Neural progenitor cell (in vitro differentiated cells): ENCODE results near the gene KRTAP5-5.
"Not testable (repeated sequence)": the region's sequence is repeated elsewhere in the genome, so short reads cannot be mapped to it uniquely, and the experiment has no call there.

Experiments used
- CTCF ChIP-seq: fragments of 200-600 bp; sonication (generic); IDR thresholded peaks from 2 replicates; pipeline ENCODE4 v1.5.1; 2017; ENCODE audit warnings: antibody characterized with exemption, mild to moderate bottlenecking
- EZH2 ChIP-seq: fragments of 200-600 bp; sonication (generic); IDR thresholded peaks from 2 replicates; pipeline ENCODE4 v1.6.1; 2017; ENCODE audit warnings: antibody characterized with exemption, mild to moderate bottlenecking, moderate library complexity
- EZH2phosphoT487 ChIP-seq: fragments of 200-600 bp; sonication (generic); IDR thresholded peaks from 2 replicates; pipeline ENCODE4 v1.6.1; 2017; ENCODE audit warnings: antibody characterized with exemption

- not testable (repeated sequence) for TF ChIP-seq CTCF, EZH2, EZH2phosphoT487
Measured at GRCh38 chr11:1596576-1597121, 32.9 kb upstream of the KRTAP5-5 start.
